ENCODE measurements around the gene TTC27. TPM values are rescaled to one million over a fixed set of nuclear protein-coding genes. Genes with fewer than 3 reads are reported as not detected.

TTC27 gene
- polyA plus RNA-seq, 1 donor (not counting 4 experiments of a cell fraction or from before 2014, with no cell fraction given), result 28.7 TPM

DNA sequence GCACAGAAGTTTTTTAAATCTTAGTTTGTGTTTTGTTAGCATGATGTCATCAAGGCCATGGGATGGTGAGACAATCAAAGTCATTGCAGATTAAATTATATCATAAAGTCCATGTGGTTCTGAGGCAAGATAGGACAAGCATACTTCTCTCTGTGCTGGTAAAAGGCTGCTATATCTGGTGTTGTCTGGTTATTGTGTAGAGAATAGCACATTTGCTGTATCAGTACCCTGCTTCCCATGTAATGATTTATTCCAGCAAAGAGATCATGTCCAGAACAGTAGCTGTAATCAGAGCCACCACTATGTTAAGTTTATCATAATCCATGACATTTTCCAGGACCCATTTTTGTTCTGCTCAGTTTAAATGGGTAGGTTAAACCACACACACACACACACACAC, 123.0 kb downstream of the TTC27 start:
- H3K9me1 ChIP-seq (ENCODE audit: control insufficient read depth, extremely low read depth, insufficient read depth, low read length), result peaks cover under 1% of the 10 kb centered on the region
- H3K9me3 ChIP-seq (ENCODE audit: control insufficient read depth, low read depth, low read length), result no peaks in the 10 kb centered on the region
- no peaks in the 10 kb centered on the region for H3K79me2 ChIP-seq (ENCODE audit: control insufficient read depth, insufficient read depth, low read length)
- peaks cover 0 to 2% of the 10 kb centered on the region in 2 experiments for H3K36me3 ChIP-seq (ENCODE audit: control insufficient read depth in 2 of 2, extremely low read depth in 1 of 2, insufficient read depth in 2 of 2, low read length in 2 of 2)
- H3K27ac ChIP-seq (ENCODE audit: control insufficient read depth, insufficient read depth, low read length), result no peak overlapping the region
- no peak overlapping the region for H3K9ac ChIP-seq (ENCODE audit: control insufficient read depth, extremely low read depth, insufficient read depth, low read length)
- H3K4me2 ChIP-seq (ENCODE audit: control insufficient read depth, extremely low read depth, insufficient read depth, low read depth, low read length), result no peak overlapping the region
- TF ChIP-seq, protein P1, sequence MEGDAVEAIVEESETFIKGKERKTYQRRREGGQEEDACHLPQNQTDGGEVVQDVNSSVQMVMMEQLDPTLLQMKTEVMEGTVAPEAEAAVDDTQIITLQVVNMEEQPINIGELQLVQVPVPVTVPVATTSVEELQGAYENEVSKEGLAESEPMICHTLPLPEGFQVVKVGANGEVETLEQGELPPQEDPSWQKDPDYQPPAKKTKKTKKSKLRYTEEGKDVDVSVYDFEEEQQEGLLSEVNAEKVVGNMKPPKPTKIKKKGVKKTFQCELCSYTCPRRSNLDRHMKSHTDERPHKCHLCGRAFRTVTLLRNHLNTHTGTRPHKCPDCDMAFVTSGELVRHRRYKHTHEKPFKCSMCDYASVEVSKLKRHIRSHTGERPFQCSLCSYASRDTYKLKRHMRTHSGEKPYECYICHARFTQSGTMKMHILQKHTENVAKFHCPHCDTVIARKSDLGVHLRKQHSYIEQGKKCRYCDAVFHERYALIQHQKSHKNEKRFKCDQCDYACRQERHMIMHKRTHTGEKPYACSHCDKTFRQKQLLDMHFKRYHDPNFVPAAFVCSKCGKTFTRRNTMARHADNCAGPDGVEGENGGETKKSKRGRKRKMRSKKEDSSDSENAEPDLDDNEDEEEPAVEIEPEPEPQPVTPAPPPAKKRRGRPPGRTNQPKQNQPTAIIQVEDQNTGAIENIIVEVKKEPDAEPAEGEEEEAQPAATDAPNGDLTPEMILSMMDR (optimal IDR thresholded peaks at IDR 0.05 in 1 of 3, IDR thresholded peaks at IDR 0.05 in 1 of 3, conservative IDR thresholded peaks at IDR 0.05 in 1 of 3; ENCODE audit: extremely low read depth in 1 of 3, insufficient read depth in 2 of 3, low read length in 3 of 3), result no peak
- no peak for TF ChIP-seq EZH2 (IDR thresholded peaks at IDR 0.05; ENCODE audit: low read length)
- no peak overlapping the region for H2AFZ ChIP-seq (ENCODE audit: control insufficient read depth, low read length)
- no peak for FAIRE-seq
- peaks cover 11% of the 10 kb centered on the region for H3K4me1 ChIP-seq (ENCODE audit: control insufficient read depth, extremely low read depth, insufficient read depth, low read length)
- H3K4me3 ChIP-seq (ENCODE audit: control insufficient read depth in 2 of 3, extremely low read depth in 1 of 3, insufficient read depth in 2 of 3, low read depth in 1 of 3, low read length in 3 of 3), result no peak overlapping the region
- DNase-seq (ENCODE audit: low read depth, low spot score), result no peak
- dilution Hi-C loops (cut with MboI; ENCODE audit: extremely low pct_ligation_motif_present, low sequenced_read_pairs), result no loop called here
- no peaks in the 10 kb centered on the region for H4K20me1 ChIP-seq (ENCODE audit: control insufficient read depth, extremely low read depth, insufficient read depth, low read length)
- no peaks in the 10 kb centered on the region for H3K27me3 ChIP-seq (ENCODE audit: control insufficient read depth, extremely low read depth, insufficient read depth, low read length)

DNA sequence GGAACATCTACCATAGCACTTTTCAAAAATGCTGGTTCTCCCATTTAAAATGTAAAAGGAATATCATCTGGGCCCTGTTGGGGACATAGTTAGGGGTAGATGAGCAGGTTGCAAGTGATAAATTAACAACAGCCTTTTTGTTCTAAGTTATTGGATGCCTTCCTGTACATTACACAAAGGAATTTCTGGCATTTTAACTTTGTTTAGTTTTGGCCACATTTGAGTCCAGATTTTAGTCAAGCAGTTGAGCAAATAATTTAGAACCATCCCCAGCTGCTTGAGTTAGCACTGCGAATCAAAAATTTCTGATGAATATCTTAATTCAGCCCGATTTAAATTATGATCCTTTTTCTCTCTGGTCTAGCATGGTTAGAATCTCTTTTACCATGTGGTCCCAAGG, 124.4 kb downstream of the TTC27 start:
- no peak overlapping the region for H3K4me2 ChIP-seq (ENCODE audit: control insufficient read depth, extremely low read depth, insufficient read depth, low read depth, low read length)
- peaks cover 0 to 2% of the 10 kb centered on the region in 2 experiments for H3K36me3 ChIP-seq (ENCODE audit: control insufficient read depth in 2 of 2, extremely low read depth in 1 of 2, insufficient read depth in 2 of 2, low read length in 2 of 2)
- H3K27ac ChIP-seq (ENCODE audit: control insufficient read depth, insufficient read depth, low read length), result no peak overlapping the region
- no peak overlapping the region for H3K4me3 ChIP-seq (ENCODE audit: control insufficient read depth in 2 of 3, extremely low read depth in 1 of 3, insufficient read depth in 2 of 3, low read depth in 1 of 3, low read length in 3 of 3)
- peaks cover 3% of the 10 kb centered on the region for H3K9me1 ChIP-seq (ENCODE audit: control insufficient read depth, extremely low read depth, insufficient read depth, low read length)
- no peak overlapping the region for H3K9ac ChIP-seq (ENCODE audit: control insufficient read depth, extremely low read depth, insufficient read depth, low read length)
- no peaks in the 10 kb centered on the region for H3K9me3 ChIP-seq (ENCODE audit: control insufficient read depth, low read depth, low read length)
- no peak for FAIRE-seq
- no peaks in the 10 kb centered on the region for H3K27me3 ChIP-seq (ENCODE audit: control insufficient read depth, extremely low read depth, insufficient read depth, low read length)
- dilution Hi-C loops (cut with MboI; ENCODE audit: extremely low pct_ligation_motif_present, low sequenced_read_pairs), result no loop called here
- H4K20me1 ChIP-seq (ENCODE audit: control insufficient read depth, extremely low read depth, insufficient read depth, low read length), result no peaks in the 10 kb centered on the region
- TF ChIP-seq, protein P1 (optimal IDR thresholded peaks at IDR 0.05 in 1 of 3, IDR thresholded peaks at IDR 0.05 in 1 of 3, conservative IDR thresholded peaks at IDR 0.05 in 1 of 3; ENCODE audit: extremely low read depth in 1 of 3, insufficient read depth in 2 of 3, low read length in 3 of 3), result no peak
- TF ChIP-seq EZH2 (IDR thresholded peaks at IDR 0.05; ENCODE audit: low read length), result no peak
- H2AFZ ChIP-seq (ENCODE audit: control insufficient read depth, low read length), result no peak overlapping the region
- no peaks in the 10 kb centered on the region for H3K79me2 ChIP-seq (ENCODE audit: control insufficient read depth, insufficient read depth, low read length)
- H3K4me1 ChIP-seq (ENCODE audit: control insufficient read depth, extremely low read depth, insufficient read depth, low read length), result peaks cover 11% of the 10 kb centered on the region
- no peak for DNase-seq (ENCODE audit: low read depth, low spot score)

All from keratinocyte (primary cell).